CD4-positive, alpha-beta T cell treated with Interleukin-17A for 1 hour (primary cell): ENCODE measurements around the gene DDX50.
"Not testable (repeated sequence)": the region's sequence is repeated elsewhere in the genome, so short reads cannot be mapped to it uniquely, and the experiment has no call there.

Experiments used
- DNase-seq: peaks from one replicate; pipeline ENCODE4 v3.0.0-alpha.2; 2020

The DDX50 gene, protein sequence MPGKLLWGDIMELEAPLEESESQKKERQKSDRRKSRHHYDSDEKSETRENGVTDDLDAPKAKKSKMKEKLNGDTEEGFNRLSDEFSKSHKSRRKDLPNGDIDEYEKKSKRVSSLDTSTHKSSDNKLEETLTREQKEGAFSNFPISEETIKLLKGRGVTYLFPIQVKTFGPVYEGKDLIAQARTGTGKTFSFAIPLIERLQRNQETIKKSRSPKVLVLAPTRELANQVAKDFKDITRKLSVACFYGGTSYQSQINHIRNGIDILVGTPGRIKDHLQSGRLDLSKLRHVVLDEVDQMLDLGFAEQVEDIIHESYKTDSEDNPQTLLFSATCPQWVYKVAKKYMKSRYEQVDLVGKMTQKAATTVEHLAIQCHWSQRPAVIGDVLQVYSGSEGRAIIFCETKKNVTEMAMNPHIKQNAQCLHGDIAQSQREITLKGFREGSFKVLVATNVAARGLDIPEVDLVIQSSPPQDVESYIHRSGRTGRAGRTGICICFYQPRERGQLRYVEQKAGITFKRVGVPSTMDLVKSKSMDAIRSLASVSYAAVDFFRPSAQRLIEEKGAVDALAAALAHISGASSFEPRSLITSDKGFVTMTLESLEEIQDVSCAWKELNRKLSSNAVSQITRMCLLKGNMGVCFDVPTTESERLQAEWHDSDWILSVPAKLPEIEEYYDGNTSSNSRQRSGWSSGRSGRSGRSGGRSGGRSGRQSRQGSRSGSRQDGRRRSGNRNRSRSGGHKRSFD

GRCh38 chr10:68901105-68901927 is at the start of gene DDX50:
TSS of gene DDX50 (plus strand) at chr10:68901315. CDS start at chr10:68901385, 70 bp downstream.
- DNase-seq = peak; percentile 99

GRCh38 chr10:68856352-68856751 is 44.8 kb upstream of the DDX50 start:
- DNase-seq = no peak

GRCh38 chr10:68857005-68857404 is 44.1 kb upstream of the DDX50 start:
- no peak for DNase-seq

DNA sequence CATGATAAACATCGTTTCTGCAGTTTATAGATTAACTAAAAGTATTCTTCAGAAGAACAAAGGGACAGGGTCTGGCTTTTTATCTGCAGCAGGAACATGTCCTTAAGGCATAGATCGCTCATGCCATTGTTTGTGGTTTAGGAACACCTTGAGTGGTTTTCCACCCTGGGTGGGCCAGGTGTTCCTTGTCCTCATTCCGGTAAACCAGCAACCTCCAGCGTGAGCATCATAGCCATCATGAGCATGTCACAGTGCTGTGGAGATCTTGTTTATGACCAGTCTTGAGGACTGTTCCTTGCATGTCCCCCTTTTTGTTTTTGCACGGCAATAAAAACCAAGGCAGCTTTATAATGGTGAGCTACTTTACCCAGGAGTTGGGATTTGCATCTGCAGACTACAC is 39.9 kb upstream of the DDX50 start:
- DNase-seq = no peak

GRCh38 chr10:68864611-68865010 is 36.5 kb upstream of the DDX50 start:
- no peak for DNase-seq

DNA sequence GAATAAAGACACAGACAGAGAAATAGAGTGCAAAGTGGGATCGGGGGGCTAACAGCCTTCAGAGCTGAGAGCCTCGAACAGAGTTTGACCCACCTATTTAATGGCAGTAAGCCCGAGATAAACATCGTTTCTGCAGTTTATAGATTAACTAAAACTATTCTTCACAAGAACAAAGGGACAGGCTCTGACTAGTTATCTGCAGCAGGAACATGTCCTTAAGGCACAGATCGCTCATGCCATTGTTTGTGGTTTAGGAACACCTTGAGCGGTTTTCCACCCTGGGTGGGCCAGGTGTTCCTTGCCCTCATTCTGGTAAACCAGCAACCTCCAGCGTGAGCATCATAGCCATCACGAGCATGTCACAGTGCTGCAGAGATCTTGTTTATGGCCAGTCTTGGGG is 32.9 kb upstream of the DDX50 start:
- DNase-seq = not testable (repeated sequence)

- DNase-seq = no peak
These were observed 31.5 kb upstream of the DDX50 start for GRCh38 chr10:68869623-68870022.

GRCh38 chr10:68870061-68870460 is 31.1 kb upstream of the DDX50 start:
- no peak for DNase-seq

DNA sequence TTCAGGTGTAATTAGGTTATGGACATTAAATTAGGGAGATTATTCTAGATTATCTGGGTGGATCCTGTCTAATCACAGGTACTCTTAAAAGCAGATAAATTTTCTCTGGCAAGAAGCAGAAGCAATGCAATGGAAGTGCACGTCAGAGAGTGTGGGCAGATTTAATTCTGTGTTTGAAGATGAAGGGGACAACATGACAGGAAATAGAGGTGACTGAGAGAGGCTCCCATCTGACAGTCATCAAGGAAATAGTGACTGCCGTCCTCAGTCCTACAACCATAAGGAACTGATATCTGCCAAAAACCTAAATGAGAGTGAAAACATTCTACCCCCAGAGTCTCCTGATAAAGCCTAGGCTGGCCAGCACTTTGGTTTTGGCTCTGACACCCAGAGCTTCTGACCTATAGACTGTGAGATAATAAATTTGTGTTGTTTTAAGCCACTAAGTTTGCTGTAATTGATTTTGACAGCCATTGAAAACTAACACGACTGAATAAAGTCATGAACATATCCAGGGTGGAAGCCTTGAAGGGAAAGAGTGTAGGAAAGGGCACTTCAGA is 30.5 kb upstream of the DDX50 start:
- DNase-seq = no peak

DNA sequence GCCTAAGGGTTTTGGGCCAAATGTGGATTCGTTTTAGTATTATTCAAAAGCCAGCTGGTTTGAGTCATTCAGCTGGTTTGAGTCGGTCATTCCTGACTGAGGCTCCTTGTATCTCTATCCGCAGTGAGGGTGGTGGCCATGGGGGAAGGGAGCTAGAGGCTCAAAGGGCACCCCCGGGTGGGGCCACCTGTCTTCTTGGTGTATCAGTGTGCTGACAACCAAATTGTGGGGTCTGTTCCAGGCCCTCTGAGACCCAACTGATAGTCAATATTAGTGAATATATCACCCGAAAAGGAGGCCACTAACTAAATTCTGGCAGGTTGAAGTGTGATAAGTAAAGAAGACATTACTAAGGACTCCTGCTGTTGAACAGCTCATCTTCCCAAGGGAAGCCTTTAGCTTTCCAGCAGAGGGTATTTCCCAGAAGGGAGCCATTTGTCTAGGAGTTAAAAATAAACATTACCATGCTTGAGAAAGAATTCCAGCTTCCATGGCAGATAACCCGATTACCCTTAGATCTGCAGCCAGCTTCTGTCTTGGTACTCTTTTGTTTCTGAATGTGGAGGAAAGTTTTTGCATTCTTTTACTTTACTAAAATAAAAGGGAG is 29.9 kb upstream of the DDX50 start:
- no peak for DNase-seq

DNA sequence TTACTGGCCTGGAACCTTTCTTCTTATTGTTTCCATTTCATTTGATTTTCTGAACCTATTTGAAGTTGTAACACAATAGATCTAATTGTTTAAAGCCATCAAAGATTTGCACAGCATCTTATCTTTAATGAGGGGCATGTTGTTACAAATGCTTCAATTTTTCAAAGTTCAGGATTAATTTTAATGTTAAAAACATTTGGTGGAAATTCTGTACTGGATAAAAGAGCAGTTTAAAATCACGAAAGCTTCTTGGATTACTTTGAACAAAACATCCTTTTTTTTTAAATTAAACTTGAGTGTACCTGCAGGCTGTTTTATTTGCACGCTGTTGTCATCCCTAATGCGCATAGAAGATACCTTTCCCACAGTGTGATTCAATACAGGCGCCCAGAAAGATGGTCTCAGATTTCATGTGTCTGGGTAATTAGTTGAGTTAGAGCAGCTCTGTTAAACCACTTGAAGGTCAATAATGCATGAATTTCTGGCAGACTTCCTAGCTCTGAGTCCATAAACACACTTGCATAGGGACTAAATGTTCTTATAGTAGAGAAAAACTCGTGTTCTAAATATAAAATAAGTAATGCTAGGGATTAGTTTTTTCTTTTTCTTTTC is 29.3 kb upstream of the DDX50 start:
- DNase-seq = no peak

GRCh38 chr10:68876246-68877138 is 24.6 kb upstream of the DDX50 start:
- no peak for DNase-seq

GRCh38 chr10:68877482-68878110 is 23.5 kb upstream of the DDX50 start:
- no peak for DNase-seq

- no peak for DNase-seq
These were observed 22.6 kb upstream of the DDX50 start for GRCh38 chr10:68878496-68878895.

DNA sequence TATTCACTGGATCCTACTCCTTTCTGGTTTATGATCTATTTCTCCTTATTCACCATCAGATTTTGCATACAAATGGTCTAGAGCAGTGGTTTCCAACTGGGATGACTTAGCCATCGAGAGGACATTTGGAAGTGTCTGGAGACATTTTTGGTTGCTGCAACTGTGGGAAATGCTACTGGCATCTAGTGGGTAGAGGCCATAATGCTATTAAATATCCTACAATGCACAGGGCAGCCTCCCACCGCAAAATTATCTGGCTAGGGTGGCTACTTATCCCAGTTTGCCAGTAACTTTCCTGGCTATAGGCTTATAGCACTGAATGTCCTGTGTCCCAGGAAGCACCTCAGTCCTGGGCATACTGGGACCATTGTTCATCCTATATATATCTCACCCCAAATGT is 21.5 kb upstream of the DDX50 start:
- no peak for DNase-seq

GRCh38 chr10:68880181-68880580 is 20.9 kb upstream of the DDX50 start:
- no peak for DNase-seq

DNA sequence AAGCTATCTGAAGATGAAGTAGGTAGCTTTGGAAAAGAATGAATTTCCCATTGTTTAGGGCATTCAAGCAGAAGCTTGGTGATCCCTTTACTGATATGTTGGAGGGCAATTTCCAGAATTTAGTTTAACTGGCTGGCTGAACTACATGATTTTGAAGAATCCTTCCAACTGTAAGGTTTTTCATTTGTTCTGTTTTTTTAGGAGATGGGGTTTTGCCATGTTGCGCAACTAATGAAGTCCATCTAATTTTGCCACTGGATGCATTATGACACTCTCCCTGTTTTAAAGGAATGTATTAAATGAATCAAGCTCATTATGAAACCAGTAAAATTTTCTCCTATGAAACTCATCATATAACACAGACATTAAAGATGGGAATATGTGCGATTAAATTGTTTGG is 6.1 kb upstream of the DDX50 start:
- no peak for DNase-seq

DNA sequence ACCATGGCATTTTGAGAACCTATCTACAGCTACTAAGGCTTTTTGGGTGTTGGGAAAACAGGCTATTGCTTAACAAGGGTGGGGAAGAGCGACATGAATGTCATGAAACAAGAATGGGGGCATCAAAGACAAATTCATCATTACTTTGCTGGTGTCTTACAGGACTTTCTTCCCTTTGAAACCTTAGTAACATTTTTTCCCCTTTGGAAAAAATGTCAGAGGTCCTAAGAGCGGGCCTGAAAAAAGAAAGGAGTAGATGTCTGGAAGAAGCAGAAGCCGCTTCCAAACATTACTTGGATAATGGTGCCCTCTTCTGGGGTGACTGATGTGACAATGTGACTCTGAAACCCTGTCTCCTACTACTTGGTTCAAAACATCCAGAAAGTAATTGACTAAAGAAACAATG is 3.8 kb upstream of the DDX50 start:
- peak; percentile 64 for DNase-seq

- no peak for DNase-seq
These were observed 1.8 kb upstream of the DDX50 start for GRCh38 chr10:68899186-68899745.

DNA sequence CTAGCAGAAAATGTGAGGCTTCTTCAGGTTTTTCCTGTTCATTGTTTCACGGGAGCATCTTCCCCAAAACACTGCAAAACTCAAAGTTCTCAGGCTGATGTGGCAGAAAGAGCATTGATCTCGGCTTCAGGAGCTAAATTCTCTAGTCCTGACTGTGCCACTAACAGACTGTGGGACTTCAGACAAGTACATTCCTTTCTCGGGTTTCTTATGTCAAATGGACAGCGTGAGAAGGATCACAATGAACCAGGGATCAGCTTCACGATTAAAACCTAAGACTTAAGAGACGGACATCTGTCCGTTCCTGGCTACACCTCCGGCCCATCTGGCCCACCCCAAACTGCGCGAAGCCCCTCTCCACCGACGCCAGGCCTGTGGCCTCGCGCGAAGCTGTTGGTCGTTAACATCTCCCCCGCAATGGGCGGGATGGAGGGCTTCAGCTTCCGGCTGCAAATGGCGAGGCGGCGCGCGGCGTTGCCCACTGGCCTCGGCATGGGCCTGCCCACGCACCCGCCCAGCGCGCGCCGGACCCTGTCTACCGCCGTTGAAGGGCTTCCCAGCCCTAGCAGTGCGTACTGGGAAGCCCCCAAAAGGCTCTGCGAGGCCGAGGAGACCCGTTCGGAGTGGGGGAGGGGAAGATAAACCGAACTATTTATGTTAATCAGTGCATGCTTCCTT is 549 bp upstream of the DDX50 start:
- DNase-seq = no peak
